Measurements from ENCODE around the gene NACC2.

DNA sequence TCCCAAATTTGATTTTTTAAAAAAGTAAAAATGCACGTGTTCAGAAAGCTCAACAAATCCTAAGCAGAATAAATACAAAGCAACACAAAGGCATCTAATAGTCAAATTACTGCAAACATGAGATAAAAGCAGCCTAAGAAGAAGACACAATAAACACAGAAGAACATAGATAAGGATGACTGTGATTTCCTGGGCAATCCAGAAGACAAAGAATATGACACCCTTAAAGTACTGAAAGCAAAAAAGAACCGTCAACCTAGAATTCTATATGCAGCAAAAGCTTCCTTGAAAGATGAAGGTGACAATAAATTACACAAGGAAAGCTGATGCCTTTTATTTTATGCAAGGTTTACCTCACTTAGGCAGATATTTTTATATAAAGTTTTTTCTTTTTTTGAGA, 58.2 kb downstream of the NACC2 start:
- TF ChIP-seq, protein P1, sequence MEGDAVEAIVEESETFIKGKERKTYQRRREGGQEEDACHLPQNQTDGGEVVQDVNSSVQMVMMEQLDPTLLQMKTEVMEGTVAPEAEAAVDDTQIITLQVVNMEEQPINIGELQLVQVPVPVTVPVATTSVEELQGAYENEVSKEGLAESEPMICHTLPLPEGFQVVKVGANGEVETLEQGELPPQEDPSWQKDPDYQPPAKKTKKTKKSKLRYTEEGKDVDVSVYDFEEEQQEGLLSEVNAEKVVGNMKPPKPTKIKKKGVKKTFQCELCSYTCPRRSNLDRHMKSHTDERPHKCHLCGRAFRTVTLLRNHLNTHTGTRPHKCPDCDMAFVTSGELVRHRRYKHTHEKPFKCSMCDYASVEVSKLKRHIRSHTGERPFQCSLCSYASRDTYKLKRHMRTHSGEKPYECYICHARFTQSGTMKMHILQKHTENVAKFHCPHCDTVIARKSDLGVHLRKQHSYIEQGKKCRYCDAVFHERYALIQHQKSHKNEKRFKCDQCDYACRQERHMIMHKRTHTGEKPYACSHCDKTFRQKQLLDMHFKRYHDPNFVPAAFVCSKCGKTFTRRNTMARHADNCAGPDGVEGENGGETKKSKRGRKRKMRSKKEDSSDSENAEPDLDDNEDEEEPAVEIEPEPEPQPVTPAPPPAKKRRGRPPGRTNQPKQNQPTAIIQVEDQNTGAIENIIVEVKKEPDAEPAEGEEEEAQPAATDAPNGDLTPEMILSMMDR (IDR thresholded peaks at IDR 0.05), result no peak
- no peak for TF ChIP-seq POLR2A (IDR thresholded peaks at IDR 0.05)
